ENCODE measurements around the gene POLDIP3.
"Not testable (repeated sequence)": the region's sequence is repeated elsewhere in the genome, so short reads cannot be mapped to it uniquely, and the experiment has no call there.

The POLDIP3 gene

DNA sequence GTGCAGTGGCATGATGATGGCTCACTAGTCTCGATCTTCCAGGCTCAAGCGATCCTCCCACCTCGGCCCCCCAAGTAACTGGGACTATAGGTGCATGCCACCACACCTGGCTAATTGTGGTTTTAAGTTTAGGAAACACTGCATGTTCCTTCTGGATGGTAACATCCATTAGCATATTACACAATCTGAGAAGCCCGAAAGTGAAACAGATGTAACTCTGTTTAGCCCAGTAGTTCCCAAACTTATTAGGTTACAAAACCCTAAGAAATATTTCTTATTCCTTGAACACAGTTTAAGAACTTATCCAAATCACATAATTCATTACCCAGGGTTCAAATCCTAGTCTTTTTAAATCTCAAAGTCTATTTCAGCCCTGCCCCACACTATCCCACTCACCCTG, 28.3 kb downstream of the POLDIP3 start:
- no peak for DNase-seq (ENCODE audit: low read depth in 2 of 3, low spot score in 1 of 3)

DNA sequence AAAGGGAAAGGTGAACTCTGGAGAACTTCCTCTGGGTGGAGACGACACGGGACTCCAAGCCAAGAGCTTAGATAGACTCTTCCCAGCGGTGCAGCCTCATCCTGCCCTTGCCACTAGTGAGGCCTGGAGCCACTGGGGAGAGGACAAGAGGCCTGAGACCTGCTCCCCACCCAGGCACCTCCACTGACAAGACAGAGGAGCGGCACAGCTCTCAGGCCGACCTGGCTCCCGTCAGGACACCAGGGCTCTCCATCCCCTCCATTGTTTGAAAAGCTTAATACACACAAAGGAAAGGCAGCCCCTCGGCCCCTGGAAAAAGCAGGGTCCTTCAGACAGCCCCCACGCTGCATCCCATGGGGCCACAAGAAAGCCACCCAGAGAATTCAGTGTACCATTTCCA, 29.6 kb downstream of the POLDIP3 start:
- no peak for DNase-seq (ENCODE audit: low read depth in 2 of 3, low spot score in 1 of 3)

DNA sequence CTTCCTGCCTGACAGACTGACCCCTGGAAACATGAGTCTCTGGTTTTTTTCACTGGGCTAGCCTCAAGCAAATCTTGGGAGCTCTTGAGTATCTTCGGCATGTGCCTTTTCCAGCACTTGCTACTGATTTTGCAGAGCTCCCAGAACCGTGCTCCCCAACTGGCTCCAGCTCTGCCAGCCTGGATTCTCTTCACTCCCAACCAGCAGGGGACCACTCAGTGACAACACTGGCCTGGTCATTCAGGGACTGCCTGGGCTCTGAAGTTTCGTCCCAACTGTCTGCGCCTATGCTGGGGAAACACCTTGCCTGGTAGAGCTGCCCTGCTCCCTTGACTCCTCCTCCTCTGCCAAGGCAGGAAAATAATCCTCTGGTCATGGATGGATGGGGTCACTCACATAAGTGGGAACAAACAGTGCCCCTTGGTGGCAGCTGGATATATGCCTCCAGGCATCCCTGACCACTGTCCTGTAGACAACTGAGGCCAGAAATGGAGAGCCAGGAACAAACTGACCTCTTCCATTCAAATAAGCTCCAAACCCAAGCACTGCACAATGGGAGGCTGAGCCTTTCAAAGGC, 30.2 kb downstream of the POLDIP3 start:
- DNase-seq (ENCODE audit: low read depth in 2 of 3, low spot score in 1 of 3): no peak

DNA sequence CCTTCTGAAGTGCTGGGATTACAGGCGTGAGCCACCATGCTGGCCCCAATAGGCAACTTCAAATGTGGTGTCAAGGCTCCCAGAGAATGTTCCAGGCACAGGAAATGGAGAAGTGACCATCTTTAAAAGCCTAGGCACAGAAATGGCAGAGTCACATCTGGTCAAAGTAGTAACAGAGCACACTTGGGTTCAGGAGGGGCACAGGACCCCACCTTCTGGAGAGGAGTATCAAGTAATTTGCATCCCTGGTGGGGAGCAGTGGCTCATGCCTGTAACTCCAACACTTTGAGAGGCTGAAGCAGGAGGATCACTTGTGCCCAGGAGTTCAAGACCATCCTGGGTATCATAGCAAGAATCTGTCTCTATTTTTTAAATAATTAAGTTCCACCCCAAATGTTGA, 31.7 kb downstream of the POLDIP3 start:
- DNase-seq (ENCODE audit: low read depth in 2 of 3, low spot score in 1 of 3): no peak

DNA sequence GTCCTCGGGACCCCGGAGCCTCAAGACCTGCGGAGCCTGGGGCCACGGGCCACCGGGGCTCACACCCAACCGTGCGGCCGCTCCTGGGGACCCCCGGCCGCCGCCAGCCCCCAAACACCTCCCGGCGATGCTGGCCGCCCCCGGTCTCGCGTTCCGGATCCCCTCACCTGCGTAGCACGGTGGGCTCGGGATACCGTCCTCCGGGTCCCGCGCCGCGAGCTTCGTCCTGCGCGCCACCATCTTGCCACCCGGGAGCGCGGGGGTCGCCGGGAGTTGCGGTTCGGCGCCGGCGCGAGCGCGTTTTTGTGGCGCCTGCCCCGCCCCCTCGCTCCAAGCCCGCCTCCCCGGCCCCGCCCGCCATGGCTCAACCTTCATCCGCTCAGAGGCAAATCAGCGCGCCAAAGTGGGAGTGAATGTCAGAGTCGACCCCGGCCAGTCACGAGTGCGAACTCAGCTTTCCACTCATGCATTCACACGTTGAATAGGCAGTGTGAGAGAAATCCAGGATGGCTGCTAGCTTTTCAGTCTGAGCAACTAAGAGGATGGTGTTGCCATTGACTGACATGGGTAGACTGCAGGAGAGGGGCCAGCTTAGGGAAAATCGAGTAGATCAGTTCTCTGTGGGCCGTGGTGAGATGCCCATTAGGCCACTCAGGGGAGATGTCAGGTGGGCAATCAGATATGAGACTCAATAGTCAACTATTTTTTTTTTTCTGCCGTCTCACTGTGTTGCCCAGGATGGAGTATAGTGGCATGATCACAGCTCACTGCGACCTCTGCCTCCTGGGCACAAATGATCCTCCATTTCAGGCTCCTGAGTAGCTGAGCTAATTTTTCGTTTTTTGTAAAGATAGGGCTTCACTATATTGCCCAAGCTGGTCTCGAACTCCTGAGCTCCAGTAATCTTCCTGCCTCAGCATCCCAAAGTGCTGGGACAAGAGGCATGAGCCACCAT, 32.6 kb downstream of the POLDIP3 start:
- DNase-seq (ENCODE audit: low read depth in 2 of 3, low spot score in 1 of 3): peak; percentile 77 to 88 (median 78)

DNA sequence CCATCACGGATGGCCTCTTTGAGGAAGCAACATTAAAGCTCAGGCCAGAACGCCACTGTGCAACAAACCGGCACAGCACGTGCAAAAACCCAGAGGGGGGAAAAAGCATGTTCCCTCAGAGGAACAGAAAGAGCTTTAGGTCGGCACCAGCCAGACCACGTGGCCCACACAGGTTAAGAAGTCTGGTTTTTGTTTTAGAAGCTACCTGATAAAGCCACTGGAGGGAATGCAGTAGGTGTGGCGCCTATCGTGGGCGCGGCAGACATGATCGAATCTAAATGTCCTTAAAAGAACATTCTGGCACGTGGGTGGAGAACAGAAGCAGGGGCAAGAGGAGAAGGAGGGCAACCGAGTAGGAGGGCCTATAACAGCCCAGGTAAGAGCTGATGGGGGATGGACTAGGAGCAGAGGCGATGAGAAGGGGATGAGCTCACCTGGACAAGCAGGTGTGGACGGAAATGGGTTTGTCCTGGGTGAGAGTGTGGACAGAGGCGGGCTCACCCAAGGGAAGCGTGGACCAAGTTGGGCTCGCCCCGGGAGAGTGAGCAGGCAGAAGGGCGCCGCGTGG, 33.4 kb downstream of the POLDIP3 start:
- DNase-seq (ENCODE audit: low read depth in 2 of 3, low spot score in 1 of 3): not testable (repeated sequence)

DNA sequence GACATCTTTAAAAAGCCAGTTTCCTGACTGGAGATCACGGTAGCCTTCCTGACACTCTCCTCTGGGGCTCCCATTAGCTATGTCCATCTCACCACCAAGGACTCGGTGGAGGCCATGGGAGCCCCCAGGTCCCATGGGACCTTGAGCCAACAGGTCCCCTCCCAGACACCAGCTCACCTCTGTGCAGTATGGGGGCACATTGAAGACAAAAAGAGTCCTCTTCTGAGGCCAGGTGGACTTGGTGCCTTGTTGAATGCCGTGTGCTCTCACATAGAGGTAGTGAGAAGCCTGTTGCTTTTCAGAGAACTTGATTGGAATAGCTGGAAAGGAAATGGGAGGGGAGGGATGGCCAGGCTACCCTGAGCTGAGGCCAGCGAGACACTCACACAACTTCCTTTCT, 34.6 kb downstream of the POLDIP3 start:
- not testable (repeated sequence) for DNase-seq (ENCODE audit: low read depth in 2 of 3, low spot score in 1 of 3)

DNA sequence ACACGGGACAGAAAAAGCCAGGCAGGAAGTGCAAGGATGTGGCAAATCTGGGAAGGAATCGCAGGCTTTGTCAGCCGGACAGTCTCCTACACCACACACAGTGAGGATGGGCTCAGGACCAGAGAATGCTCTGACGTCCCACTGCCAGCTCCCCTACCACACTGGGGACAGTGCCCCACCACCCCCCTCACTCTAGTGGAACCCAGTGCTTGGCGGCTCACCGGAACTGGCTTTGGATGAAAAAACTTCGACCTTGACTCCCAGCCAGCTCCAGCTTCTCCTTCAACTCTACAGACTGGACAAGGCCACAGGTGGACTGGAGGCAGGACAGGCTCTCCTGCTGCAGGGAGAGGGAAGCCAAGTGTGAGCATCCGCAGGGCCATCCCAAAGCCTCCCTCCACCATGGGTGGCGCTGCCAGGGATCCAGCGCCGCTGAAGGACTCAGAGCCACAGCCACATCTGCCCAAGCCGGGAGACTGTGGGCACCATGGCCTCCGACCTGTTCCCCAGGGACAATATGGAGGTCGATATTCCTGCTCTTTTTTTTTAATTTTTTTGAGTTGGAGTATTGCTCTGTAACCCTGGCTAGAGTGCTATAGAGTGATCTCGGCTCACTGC, 37.0 kb downstream of the POLDIP3 start:
- no peak for DNase-seq (ENCODE audit: low read depth in 2 of 3, low spot score in 1 of 3)

DNA sequence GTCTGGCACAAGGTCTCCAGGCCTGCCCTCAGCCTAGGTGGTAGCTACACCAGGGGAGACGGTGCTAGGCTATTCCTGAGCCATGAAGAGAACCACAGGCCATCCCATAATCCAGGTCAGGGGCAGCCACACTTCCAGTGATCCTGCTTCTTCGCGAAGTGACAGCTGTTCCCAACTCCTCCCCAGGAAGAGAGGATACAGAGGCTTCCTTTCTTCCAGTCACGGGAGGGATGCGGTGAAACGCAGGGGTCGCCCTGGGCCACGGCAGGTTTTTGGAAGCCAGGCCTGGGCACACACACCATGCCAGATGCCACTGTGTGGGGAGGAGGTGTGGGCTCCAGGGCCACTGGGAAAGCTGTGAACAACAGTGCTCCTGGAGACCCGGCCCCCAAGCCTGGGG, 37.5 kb downstream of the POLDIP3 start:
- not testable (repeated sequence) for DNase-seq (ENCODE audit: low read depth in 2 of 3, low spot score in 1 of 3)

DNA sequence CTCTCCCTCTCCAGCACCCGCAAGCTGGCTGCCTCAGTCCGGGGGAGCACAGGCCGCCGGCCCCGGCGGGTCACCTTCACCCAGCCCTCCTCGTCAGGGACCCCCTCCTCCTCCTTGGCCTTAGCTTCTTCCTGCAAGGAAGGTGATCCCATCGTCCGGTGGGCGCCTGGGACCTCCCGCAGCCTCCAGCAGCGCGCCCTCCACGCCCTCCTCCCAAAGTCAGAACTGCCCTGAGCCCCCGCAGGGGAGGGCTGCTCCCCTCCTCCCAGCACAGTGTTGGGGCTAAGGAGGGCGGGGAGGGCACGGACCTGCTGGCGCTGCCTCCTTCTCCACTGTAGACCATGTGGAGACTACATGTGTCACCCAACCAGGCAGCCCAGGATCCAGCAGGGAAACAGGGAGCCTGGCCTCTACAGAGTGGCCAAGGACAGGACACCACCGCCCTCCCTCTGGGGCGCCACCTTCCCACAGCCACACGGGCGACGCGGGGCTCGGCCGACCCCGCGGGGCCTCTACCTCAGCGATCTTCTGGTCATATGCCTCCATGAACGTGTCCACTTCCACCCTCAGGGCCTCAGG, 38.6 kb downstream of the POLDIP3 start:
- not testable (repeated sequence) for DNase-seq (ENCODE audit: low read depth in 2 of 3, low spot score in 1 of 3)

DNA sequence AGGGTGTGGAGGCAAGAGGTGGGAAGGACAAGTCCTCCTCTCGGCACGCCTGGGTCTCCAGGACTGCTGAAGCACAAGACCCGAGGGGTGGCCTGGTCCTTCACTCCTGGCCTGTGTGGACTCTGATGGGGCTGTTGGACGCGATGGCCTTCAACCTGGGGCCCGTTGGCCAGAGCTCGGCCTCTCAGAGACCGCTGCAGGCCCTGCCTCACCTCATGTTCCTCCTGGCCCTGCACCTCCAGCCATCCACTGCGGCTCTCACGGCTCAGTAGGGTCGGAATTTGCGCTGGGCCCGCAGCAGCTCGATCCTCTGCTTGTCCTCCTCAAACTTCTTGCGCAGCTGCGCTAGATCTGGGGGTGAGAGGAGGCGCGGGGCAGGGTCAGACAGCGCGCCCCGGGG, 40.2 kb downstream of the POLDIP3 start:
- DNase-seq (ENCODE audit: low read depth in 2 of 3, low spot score in 1 of 3): not testable (repeated sequence)

DNA sequence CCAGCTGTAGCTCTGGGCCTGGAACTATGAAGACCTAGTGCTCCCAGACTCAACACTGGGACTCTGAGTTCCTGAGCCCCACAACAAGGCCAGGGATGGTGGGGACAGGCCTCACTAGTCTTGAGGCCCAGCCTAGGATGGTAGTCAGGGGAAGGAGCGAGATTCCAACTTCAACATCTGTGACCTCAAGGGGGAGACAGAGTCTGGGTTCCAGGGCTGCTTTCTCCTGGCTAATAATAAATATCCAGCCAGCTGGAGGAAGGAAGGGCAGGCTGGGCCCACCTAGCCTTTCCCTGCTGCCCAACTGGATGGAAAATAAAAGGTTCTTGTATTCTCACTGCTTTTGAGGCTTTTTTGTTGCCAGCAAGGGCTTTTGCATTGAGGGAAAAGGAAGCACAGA, 40.6 kb downstream of the POLDIP3 start:
- not testable (repeated sequence) for DNase-seq (ENCODE audit: low read depth in 2 of 3, low spot score in 1 of 3)

DNA sequence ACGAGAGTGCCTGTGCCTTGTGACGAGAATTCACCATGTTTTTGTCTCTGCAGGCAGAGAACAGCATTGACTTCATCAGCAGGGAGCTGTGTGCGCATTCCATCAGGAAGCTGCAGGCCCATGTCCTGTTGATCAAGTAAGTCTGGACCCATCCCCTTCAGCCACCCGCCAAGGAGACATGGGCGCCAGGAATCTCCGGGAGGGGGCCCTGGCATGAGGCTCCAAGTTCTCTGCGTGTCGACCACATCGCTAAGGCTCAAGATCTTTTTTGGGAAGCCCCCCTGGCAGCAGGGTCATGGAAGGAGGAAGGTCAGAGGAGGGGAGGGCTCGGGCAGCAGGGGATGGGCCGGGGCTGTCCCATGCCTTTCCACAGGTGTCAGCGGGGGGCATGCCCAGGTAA, 43.6 kb downstream of the POLDIP3 start:
- DNase-seq (ENCODE audit: low read depth in 2 of 3, low spot score in 1 of 3): not testable (repeated sequence)

DNA sequence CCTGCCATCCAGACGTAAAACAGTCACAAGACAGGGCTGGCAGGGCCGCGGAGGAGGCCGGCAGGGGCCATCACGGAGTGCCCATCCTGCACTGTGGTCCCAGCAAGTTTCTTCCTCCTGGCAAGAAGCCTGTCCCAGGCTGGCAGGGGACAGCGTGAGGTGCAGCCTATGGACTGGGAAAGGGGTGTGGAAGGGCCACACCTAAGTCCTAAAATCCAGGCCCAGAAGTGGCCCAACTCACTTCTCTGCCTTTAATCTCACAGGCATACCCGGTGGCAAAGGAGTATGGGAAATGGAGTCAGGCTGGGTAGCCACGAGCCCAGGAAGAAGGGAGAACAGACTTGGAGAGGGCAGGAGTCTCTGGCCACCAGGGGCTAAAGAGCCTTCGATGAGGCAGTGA, 44.1 kb downstream of the POLDIP3 start:
- not testable (repeated sequence) for DNase-seq (ENCODE audit: low read depth in 2 of 3, low spot score in 1 of 3)

DNA sequence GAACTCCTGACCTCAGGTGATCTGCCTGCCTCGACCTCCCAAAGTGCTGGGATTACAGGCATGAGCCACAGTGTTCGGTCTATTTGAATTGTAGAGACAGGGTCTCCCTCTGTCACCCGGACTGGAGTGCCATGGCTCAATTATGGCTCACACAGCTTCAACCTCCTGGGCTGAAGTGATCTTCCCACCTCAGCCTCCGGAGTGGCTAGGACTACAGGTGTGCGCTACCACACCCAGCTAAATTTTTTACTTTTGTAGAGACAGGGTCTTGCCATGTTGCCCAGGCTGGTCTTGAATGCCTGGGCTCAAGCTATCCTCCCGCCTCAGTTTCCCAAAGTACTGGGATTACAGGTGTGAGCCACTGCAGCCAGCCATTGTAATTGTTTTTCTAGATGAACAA, 46.7 kb downstream of the POLDIP3 start:
- not testable (repeated sequence) for DNase-seq (ENCODE audit: low read depth in 2 of 3, low spot score in 1 of 3)

DNA sequence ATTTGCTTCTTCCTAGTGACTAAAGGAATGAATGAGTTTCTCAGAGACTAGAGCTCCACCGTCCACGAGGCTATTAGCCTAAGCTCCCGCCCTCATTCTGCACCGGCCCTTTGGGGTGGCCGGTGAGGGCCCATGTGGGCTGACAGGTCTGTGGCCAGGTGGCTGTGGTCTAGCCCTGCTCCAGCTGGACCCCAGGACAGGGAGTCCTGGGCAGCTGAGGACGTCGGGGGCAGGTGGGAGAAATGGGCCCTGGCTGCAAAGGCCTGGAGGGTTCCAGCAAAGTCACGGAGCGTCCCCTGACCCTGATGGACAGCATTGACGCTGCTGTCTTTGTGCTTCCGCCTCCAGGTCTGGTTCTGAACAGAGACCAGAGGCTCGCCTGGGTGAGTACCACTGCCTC, 48.7 kb downstream of the POLDIP3 start:
- DNase-seq (ENCODE audit: low read depth in 2 of 3, low spot score in 1 of 3): no peak

DNA sequence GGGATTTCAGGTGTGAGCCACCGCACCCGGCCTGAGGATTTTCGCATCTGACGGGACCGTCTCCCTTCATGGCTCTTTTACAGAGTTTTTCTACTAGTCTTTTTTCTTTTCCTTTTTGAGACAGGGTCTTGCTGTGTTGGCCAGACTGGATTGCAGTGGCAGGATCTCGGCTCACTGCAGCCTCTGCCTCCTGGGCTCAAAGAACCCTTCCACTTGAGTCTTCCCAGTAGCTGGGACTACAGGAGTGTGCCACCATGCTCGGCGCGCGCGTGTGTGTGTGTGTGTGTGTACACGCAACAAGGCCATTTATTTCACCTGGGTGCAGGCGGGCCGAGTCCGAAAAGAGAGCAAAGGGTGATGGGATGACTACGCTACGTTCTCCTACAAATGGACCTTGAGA, 50.0 kb downstream of the POLDIP3 start:
- no peak for DNase-seq (ENCODE audit: low read depth in 2 of 3, low spot score in 1 of 3)

DNA sequence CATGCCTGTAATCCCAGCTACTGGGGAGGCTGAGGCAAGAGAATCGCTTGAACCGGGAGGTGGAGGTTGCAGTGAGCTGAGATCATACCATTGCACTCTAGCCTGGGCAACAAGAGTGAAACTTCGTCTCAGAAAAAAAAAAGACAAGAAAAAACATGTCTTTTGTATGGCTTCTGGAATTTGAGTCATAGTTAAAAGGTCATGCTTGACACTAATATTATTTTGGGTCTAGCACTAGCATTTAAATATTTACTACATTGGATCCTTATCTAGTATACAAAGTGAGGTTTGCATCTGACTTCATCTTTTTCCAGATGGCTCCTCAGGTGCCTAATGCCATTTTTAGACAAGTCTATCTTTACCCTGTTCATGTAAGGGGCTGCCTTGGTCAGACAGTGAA, 50.7 kb downstream of the POLDIP3 start:
- not testable (repeated sequence) for DNase-seq (ENCODE audit: low read depth in 2 of 3, low spot score in 1 of 3)

DNA sequence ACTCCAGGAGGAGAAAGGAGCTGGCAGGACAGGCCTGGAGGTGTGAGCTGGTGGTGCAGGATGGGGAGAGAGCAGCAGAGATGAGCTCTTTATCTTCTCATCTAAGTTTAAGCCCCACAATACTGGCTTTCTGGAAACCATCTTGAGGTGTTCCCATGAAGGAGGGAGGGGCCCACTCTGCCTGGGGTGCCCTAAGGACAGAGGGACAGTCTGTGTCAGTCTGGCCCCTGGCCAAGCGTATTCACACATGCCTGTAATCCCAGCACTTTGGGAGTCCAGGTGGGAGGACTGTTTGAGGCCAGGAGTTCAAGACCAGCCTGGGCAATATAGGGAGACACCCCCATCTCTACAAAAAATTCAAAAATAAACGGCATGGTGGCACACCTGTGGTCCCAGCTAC, 52.0 kb downstream of the POLDIP3 start:
- DNase-seq (ENCODE audit: low read depth in 2 of 3, low spot score in 1 of 3): no peak

DNA sequence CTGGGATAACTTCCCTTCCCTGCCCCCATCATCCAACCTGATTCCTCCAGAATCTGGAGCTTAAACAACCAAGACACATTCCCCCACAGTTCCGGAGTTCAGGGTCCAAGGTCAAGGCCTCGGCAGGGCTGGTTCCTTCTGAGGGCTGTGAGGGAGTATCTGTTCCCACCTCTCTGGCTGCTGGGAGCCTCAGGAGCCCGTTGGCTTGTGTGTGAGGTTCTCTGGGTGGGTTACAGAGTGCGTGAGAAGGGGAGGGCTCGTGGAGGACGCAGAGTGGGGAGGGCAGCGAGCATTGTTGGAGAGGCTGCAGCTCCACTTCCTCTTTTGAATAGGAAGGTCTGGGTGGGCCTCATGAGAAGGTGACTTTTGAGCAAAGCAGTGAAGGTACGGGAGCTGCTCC, 52.4 kb downstream of the POLDIP3 start:
- DNase-seq (ENCODE audit: low read depth in 2 of 3, low spot score in 1 of 3): no peak

DNA sequence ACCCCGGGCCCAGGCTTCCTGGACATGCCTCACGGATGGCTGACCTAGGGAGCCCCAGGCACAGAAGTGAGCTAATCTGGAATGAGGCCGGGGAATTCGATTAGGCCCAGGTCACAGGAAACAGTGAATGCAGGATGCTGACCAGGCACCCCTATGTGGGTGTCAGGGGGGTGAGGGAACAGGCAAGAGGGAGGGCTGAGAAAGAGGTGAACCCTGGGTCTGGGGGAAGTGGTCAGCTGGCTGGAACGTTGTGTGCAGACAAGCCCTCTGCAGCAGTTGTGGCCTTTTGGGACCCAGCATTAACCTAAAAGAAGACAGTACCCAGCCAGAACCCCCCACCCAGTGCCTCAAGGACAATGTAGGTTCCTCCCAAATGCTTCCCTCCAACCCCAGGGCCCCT, 52.8 kb downstream of the POLDIP3 start:
- no peak for DNase-seq (ENCODE audit: low read depth in 2 of 3, low spot score in 1 of 3)

Measured in stimulated activated CD4-positive, alpha-beta T cell treated with anti-CD3 and anti-CD28 coated beads, Interleukin-12 subunit alpha, Interleukin-12 subunit beta, amount 100 ng/mL, for 48 hours (primary cell).